Activated CD4-positive, alpha-beta T cell treated with anti-CD3 and anti-CD28 coated beads, Interleukin-2, amount 50 U/mL, for 1 hour (primary cell): ENCODE data around the gene CHST11.

Experiments
- DNase-seq: peaks from one replicate; pipeline ENCODE4 v3.0.0-alpha.2; 2020

CHST11 gene

GRCh38 chr12:104637604-104638003 lies 180.9 kb downstream of the CHST11 start:
- DNase-seq = no peak

- no peak for DNase-seq
Measured at GRCh38 chr12:104638218-104638850, 181.6 kb downstream of the CHST11 start.

- DNase-seq = no peak
Measured at GRCh38 chr12:104638851-104639240, 182.1 kb downstream of the CHST11 start.

GRCh38 chr12:104640956-104641355 lies 184.2 kb downstream of the CHST11 start:
- DNase-seq = no peak

- no peak for DNase-seq
Measured at GRCh38 chr12:104641862-104642261, 185.1 kb downstream of the CHST11 start.

GRCh38 chr12:104643093-104643818 lies 186.5 kb downstream of the CHST11 start:
- DNase-seq = no peak

GRCh38 chr12:104643819-104644669 lies 187.3 kb downstream of the CHST11 start:
- no peak for DNase-seq

GRCh38 chr12:104648756-104649155 lies 192.0 kb downstream of the CHST11 start:
- no peak for DNase-seq

- DNase-seq = no peak
Measured at GRCh38 chr12:104649217-104649824, 192.6 kb downstream of the CHST11 start.

- no peak for DNase-seq
Measured at GRCh38 chr12:104649921-104650320, 193.2 kb downstream of the CHST11 start.

- no peak for DNase-seq
Measured at GRCh38 chr12:104650541-104650940, 193.8 kb downstream of the CHST11 start.

- DNase-seq = no peak
Measured at GRCh38 chr12:104651811-104652210, 195.1 kb downstream of the CHST11 start.

- no peak for DNase-seq
Measured at GRCh38 chr12:104652358-104652757, 195.6 kb downstream of the CHST11 start.

- DNase-seq = no peak
Measured at GRCh38 chr12:104652910-104653309, 196.2 kb downstream of the CHST11 start.

- DNase-seq = no peak
Measured at GRCh38 chr12:104653730-104654664, 197.2 kb downstream of the CHST11 start.

- no peak for DNase-seq
Measured at GRCh38 chr12:104654665-104655609, 198.2 kb downstream of the CHST11 start.

GRCh38 chr12:104656383-104656782 lies 199.6 kb downstream of the CHST11 start:
- DNase-seq = no peak

- DNase-seq = no peak
Measured at GRCh38 chr12:104656921-104657320, 200.2 kb downstream of the CHST11 start.

- DNase-seq = no peak
Measured at GRCh38 chr12:104657726-104658484, 201.2 kb downstream of the CHST11 start.

- DNase-seq = no peak
Measured at GRCh38 chr12:104659058-104659457, 202.3 kb downstream of the CHST11 start.
